GM18867 (cell line): ENCODE results near the gene CBY2.
"Not testable (repeated sequence)": the region's sequence is repeated elsewhere in the genome, so short reads cannot be mapped to it uniquely, and the experiment has no call there.

ENCODE experiments used
- ATAC-seq: cut with Tn5 transposase; IDR thresholded peaks from one replicate; pipeline ENCODE4 v1.9.1; 2021; ENCODE audit warnings: mild to moderate bottlenecking, moderate library complexity; ENCODE audit not compliant: unreplicated experiment

CBY2 gene

DNA sequence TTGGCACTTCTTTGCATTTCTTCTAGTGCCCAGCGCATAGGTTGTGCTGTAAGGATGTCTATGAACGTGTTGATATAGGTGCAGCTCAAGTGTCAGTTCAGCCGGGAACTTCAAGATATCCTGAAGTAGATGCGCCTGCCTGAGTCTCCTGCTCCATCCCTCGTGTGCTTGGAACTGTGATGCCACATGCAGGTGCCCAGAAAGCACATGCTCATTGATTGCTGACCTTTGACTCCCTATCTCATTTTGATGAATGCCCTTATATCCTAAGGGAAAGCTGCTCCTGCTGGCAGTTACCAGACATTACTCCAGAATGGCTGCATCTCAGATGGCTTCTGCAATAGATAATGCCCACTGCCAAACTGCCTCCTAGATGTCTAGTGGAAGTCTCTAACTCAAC is 40.9 kb downstream of the CBY2 start:
- ATAC-seq = no peak

GRCh38 chr13:45744979-45745378 is 42.9 kb downstream of the CBY2 start:
- no peak for ATAC-seq

DNA sequence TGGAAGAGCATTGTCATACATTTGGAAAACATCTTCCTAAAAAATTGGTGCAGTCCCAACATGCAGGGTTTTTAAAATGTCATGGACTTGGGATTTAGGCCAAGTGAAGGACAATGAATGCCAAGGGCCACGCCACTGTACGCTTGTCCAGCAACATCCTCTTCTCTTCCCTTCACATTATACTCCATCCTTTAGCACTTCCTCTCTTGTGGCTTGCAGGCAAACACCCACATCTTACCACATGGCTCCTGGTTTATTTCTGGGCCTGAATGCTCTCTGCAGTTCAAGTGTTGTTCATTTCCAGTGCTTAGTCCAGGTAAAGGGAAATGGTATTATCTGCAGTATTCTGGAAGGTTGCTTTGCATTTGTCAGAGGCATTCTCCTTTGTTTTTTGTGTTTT is 45.0 kb downstream of the CBY2 start:
- no peak for ATAC-seq

- no peak for ATAC-seq
These were observed 47.0 kb downstream of the CBY2 start for GRCh38 chr13:45748941-45749759.

DNA sequence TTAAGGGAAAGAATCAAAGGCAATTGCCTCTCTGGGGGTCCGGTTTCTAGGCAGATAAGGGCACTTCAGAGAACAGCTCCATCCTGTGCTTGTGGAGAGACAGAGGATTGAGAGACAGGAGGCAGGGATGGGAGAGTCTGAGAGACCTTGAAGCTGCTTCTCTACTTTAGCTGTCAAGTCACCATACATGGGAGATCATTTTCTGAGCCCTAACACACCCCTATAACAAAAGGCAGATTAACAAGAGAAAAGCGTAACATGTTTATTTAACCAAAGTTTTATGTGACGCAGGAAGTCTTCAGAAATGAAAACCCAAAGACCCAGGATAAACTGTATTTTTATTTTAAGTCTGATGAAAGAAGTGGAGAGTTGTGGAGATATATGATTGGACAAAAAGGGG is 48.4 kb downstream of the CBY2 start:
- ATAC-seq = no peak

DNA sequence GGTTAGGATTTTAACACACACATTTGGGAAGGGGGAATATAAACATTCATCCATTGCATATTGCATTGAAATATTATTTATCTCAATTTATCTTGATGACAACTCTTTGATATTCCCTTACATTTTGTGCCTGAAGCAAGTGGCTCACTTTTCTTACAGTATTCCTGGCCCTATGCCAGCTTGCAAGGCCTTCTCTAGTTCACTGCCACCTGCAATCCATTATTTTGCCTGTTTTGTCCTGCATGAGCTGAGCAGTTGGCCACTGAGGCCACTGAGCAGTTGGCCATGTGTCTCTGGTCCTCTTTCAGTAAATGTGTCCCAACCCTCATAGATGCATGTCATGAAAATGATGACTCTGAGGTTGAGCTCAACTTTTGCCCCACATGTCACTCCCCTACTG is 49.8 kb downstream of the CBY2 start:
- no peak for ATAC-seq

GRCh38 chr13:45752510-45752909 is 50.4 kb downstream of the CBY2 start:
- no peak for ATAC-seq

DNA sequence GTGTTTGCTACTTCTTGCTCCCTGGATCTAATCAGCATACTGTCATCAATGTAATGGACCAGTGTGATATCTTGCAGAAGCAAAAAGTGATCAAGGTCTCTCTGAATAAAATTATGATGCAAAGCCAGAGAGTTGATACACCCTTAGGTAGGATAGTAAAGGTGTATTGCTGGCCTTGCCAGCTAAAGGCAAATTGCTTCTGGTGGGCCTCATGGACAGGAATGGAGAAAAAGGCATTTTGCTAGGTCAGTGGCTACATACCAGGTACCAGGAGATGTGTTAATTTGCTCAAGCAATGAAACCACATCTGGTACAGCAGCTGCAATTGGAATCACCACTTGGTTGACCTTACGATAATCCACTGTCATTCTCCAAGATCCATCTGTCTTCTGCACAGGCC is 54.4 kb downstream of the CBY2 start:
- not testable (repeated sequence) for ATAC-seq

DNA sequence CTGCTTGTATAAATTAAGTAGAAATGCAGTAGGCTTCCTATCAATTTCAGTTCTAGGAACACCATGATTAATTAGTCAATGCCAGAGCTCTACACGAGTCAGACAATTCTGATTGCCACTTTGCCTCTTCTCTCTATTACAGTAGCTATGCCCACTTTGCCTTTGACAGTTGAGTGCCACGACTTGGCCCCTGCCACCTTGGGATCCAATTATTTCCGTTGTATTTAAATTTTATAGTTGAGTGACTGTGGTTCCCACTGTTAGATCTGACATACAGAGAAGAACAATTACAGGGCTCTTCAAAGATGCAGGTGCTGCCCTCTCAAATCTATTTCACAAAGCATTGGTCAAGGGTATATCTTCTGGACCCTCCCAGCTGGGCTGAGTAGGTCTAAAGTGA is 55.5 kb downstream of the CBY2 start:
- not testable (repeated sequence) for ATAC-seq

DNA sequence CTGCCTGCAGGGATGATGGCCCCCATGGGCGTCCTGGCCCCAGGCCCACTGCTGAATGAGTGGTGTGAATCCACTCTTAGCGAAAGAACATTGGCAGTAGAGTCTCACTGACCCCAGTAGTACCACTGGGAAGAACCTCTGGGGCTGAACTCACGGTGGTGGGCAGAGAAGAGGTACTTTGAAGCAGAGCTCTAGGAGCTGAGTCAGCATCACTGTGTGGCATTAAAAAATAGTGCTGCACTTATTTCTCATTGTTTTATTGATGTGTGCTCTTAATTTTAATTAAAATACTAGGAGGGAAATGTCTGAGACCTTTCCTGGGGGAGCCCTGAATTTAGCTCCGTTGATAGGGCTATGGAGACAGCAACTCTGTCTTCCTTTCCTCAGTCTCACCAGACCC is 61.3 kb downstream of the CBY2 start:
- no peak for ATAC-seq
